Measurements from ENCODE around the gene JAM2. TPM values are rescaled to one million over a fixed set of nuclear protein-coding genes. Genes with fewer than 3 reads are reported as not detected.

The JAM2 gene
- polyA plus RNA-seq, 4 donors, result 0.27 to 13.3 (median 6.3) TPM; not detected in 1

DNA sequence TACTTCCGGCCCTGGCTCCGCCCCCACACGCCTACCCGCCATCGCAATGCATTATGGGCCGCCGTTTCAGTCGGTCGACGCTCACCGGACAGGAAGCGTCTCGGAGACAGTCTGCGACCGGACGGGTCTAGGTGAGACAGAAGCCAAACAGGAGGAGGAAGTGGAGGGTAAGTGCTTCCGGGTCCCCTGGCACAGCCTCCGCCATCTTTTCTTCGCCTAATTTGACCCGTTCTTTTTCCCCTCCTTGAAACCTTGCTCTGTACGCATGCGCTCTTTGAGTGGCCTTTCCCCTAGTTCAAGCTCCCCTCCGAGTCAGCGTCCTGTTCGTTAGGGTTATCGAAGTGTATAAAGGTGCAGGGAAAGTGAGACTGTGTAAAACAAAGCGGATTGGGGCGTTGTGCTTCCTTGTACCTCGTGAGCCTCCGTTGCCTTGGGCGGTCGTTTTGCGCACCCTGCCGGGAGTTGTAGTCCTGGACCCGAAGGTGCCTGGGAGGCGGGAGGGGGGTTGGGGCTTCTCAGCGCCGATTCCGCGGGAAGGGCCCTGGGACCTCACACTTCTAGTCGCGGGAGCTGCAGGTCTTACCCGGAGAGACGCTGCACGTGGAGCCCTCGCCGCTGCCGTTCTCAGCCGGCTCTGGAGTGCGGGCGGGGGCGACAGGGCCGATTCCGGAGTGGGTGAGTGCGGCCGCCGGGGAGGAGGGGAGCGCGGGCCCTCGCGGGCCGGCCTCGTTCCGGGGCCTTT is 96.0 kb downstream of the JAM2 start, which contains the start of the genes ATP5PF and GABPA:
Gene ATP5PF (minus strand): TSS at position 1 of the 742 bp plus-strand sequence. CDS start 5,110 bp downstream, outside the sequence.
Gene GABPA (plus strand): TSS at position 69 of the 742 bp plus-strand sequence. CDS start 6,627 bp downstream, outside the sequence.
- WGBS, 3 donors, result 0 to 2% (median 0%) methylated on average over 59 to 64 of the region's 64 CpGs
- FAIRE-seq (no peak), DNase-seq (peak; percentile 99)
- peak within 1 kb of the TSS; percentile 98 to 99 (median 98) for H3K27ac ChIP-seq (ENCODE audit: low read depth in 1 of 3, low read length in 2 of 3)
- peak within 1 kb of the TSS; percentile 71 to 90 (median 75) for H3K4me3 ChIP-seq (ENCODE audit: low read depth in 1 of 3, low read length in 3 of 3)
- peaks cover 0 to 8% (median 0%) of the 10 kb centered on the region in 3 donors for H3K4me1 ChIP-seq (ENCODE audit: control insufficient read depth in 3 of 3, insufficient read depth in 2 of 3, low read depth in 1 of 3, low read length in 2 of 3)
- H3K9me3 ChIP-seq (ENCODE audit: control insufficient read depth in 2 of 2, insufficient read depth in 1 of 2, low read depth in 1 of 2, low read length in 1 of 2), result no peaks in the 10 kb centered on the region
- peaks cover 0 to 20% (median 0%) of the 10 kb centered on the region in 3 donors for H3K36me3 ChIP-seq (ENCODE audit: control insufficient read depth in 3 of 3, insufficient read depth in 2 of 3, low read depth in 1 of 3, low read length in 3 of 3)
- no peaks in the 10 kb centered on the region for H3K27me3 ChIP-seq (ENCODE audit: control insufficient read depth in 3 of 3, insufficient read depth in 3 of 3, low read length in 3 of 3)

DNA sequence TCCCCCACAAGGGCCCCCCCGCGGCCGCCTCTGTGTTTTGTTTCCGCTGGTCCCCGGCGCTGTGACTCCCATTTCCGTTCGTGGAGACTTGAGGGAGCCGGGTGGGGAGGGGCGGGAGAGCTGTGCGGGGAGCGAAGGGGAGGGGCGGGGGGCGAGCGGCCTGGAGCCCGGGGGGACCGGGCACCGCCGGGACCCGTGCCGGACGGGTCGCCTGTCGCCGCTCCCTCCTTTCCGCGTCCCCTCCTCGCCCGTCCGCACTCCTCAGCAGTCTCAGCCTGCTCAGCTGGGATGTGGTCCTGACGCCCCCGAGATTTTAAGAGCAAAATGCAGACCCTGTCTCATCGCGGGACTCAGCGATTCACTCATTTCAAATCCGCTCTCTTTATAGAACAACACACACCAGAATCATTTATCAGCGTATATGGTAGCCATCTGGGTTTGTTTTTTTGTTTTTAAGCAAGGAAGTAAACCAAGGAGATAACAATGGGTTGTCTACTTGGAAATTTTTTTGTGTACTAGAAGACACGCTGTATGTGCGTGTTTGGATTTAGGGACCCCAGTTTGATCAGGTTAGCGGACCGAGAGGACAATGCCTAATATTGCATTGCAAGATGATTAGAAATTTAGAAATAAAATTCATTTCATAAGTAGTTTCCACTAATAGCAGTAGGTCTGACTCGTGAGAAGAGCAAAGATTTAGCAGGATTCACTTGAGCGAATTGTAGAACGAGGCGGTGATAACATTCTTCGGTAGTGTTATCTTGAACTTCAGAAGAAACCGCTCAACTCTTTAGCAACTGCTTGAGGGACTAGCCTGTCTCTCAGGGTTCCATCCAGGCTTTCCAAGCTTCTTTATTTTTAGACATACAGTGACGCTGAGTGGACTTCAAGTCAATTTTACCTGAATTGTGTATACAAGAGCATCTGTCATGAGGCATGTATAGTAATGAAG is 96.9 kb downstream of the JAM2 start:
- 1% methylated on average over 30 to 47 of the region's 48 CpGs for WGBS, 3 donors
- DNase-seq (peak; percentile 59 to 70), FAIRE-seq (no peak)
- H3K4me3 ChIP-seq (ENCODE audit: low read depth in 1 of 3, low read length in 3 of 3), result peak overlapping the region; percentile 71 to 90 (median 75)
- H3K4me1 ChIP-seq (ENCODE audit: control insufficient read depth in 3 of 3, insufficient read depth in 2 of 3, low read depth in 1 of 3, low read length in 2 of 3), result peaks cover 0 to 8% (median 0%) of the 10 kb centered on the region in 3 donors
- peaks cover 0 to 14% (median 0%) of the 10 kb centered on the region in 3 donors for H3K36me3 ChIP-seq (ENCODE audit: control insufficient read depth in 3 of 3, insufficient read depth in 2 of 3, low read depth in 1 of 3, low read length in 3 of 3)
- H3K9me3 ChIP-seq (ENCODE audit: control insufficient read depth in 2 of 2, insufficient read depth in 1 of 2, low read depth in 1 of 2, low read length in 1 of 2), result no peaks in the 10 kb centered on the region
- no peaks in the 10 kb centered on the region for H3K27me3 ChIP-seq (ENCODE audit: control insufficient read depth in 3 of 3, insufficient read depth in 3 of 3, low read length in 3 of 3)
- peak overlapping the region; percentile 98 to 99 (median 98) for H3K27ac ChIP-seq (ENCODE audit: low read depth in 1 of 3, low read length in 2 of 3)

DNA sequence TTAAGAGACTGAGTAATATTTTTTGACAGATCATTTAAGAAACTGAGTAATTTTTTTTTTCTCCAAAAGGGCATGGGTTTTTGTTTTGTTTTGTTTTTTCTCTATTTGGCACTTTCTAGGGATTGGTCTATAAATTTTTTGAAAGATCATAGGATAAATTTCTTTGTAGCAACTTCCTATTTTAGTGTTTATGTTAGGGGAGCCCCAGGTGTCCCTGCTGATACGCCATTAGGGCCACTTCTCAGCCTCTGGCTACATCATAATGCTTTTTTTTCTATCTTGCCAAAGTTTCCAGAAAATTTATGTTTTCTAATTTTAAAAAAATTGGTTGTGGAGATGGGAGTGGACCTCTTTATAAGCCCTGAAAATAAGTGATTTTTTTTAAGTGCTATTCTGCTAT is 98.4 kb downstream of the JAM2 start:
- no peaks in the 10 kb centered on the region for H3K9me3 ChIP-seq (ENCODE audit: control insufficient read depth in 2 of 2, insufficient read depth in 1 of 2, low read depth in 1 of 2, low read length in 1 of 2)
- peaks cover 0 to 7% (median 0%) of the 10 kb centered on the region in 3 donors for H3K36me3 ChIP-seq (ENCODE audit: control insufficient read depth in 3 of 3, insufficient read depth in 2 of 3, low read depth in 1 of 3, low read length in 3 of 3)
- WGBS, 3 donors, result 74 to 85% (median 77%) methylated on average over 1 of the region's 1 CpG
- H3K4me1 ChIP-seq (ENCODE audit: control insufficient read depth in 3 of 3, insufficient read depth in 2 of 3, low read depth in 1 of 3, low read length in 2 of 3), result peaks cover 0 to 6% (median 0%) of the 10 kb centered on the region in 3 donors
- H3K4me3 ChIP-seq (ENCODE audit: low read depth in 1 of 3, low read length in 3 of 3), result no peak overlapping the region
- no peak overlapping the region for H3K27ac ChIP-seq (ENCODE audit: low read depth in 1 of 3, low read length in 2 of 3)
- DNase-seq (no peak), FAIRE-seq (no peak)
- H3K27me3 ChIP-seq (ENCODE audit: control insufficient read depth in 3 of 3, insufficient read depth in 3 of 3, low read length in 3 of 3), result no peaks in the 10 kb centered on the region

DNA sequence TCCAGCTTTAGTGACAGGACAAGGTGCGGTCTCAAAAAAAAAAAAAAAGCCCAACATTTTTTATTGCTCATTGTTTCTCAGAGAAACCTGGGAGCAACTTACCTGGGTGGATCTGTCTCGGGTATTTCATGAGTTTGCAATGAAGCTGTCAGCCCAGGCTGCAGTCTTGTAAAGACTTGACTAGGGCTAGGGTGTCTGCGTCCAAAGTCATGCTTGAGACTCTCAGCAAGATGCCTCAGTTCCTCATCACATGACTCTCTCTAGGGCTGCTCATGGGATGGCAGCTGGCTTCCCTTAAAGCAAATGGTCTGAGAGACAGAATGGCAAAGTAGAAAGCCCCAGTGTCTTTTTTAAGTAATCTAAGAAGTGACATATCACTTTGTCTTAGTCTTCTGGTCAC is 103.8 kb downstream of the JAM2 start:
- no peak overlapping the region for H3K27ac ChIP-seq (ENCODE audit: low read depth in 1 of 3, low read length in 2 of 3)
- H3K27me3 ChIP-seq (ENCODE audit: control insufficient read depth in 3 of 3, insufficient read depth in 3 of 3, low read length in 3 of 3), result no peaks in the 10 kb centered on the region
- peaks cover 0 to 14% (median 2%) of the 10 kb centered on the region in 3 donors for H3K36me3 ChIP-seq (ENCODE audit: control insufficient read depth in 3 of 3, insufficient read depth in 2 of 3, low read depth in 1 of 3, low read length in 3 of 3)
- H3K9me3 ChIP-seq (ENCODE audit: control insufficient read depth in 2 of 2, insufficient read depth in 1 of 2, low read depth in 1 of 2, low read length in 1 of 2), result no peaks in the 10 kb centered on the region
- no peaks in the 10 kb centered on the region for H3K4me1 ChIP-seq (ENCODE audit: control insufficient read depth in 3 of 3, insufficient read depth in 2 of 3, low read depth in 1 of 3, low read length in 2 of 3)
- WGBS, 3 donors, result 91 to 93% (median 93%) methylated on average over 3 of the region's 3 CpGs
- no peak for DNase-seq
- H3K4me3 ChIP-seq (ENCODE audit: low read depth in 1 of 3, low read length in 3 of 3), result no peak overlapping the region
- no peak for FAIRE-seq

DNA sequence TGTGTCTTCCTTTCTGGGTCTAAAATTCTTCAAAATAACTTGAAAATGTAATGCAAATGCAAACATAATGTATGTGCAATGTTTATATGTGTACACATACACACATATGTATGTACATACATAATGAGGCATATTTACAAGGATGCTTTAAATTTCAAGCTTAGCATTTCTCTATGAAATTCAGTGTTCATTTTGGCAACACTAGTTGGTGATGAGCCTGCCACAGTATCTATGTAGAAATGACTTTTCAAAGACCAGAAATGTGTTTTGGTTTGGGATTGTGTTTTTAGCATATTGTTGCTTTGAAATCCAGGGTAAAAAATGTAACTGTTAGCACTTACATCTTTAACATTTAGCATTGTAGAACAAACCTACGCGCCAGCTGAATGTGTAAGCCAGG is 105.8 kb downstream of the JAM2 start:
- no peaks in the 10 kb centered on the region for H3K4me1 ChIP-seq (ENCODE audit: control insufficient read depth in 3 of 3, insufficient read depth in 2 of 3, low read depth in 1 of 3, low read length in 2 of 3)
- no peak overlapping the region for H3K4me3 ChIP-seq (ENCODE audit: low read depth in 1 of 3, low read length in 3 of 3)
- DNase-seq (no peak), FAIRE-seq (no peak)
- WGBS, 3 donors, result 97 to 100% (median 98%) methylated on average over 2 of the region's 2 CpGs
- H3K27ac ChIP-seq (ENCODE audit: low read depth in 1 of 3, low read length in 2 of 3), result no peak overlapping the region
- peaks cover 0 to 15% (median 2%) of the 10 kb centered on the region in 3 donors for H3K36me3 ChIP-seq (ENCODE audit: control insufficient read depth in 3 of 3, insufficient read depth in 2 of 3, low read depth in 1 of 3, low read length in 3 of 3)
- no peaks in the 10 kb centered on the region for H3K27me3 ChIP-seq (ENCODE audit: control insufficient read depth in 3 of 3, insufficient read depth in 3 of 3, low read length in 3 of 3)
- no peaks in the 10 kb centered on the region for H3K9me3 ChIP-seq (ENCODE audit: control insufficient read depth in 2 of 2, insufficient read depth in 1 of 2, low read depth in 1 of 2, low read length in 1 of 2)

DNA sequence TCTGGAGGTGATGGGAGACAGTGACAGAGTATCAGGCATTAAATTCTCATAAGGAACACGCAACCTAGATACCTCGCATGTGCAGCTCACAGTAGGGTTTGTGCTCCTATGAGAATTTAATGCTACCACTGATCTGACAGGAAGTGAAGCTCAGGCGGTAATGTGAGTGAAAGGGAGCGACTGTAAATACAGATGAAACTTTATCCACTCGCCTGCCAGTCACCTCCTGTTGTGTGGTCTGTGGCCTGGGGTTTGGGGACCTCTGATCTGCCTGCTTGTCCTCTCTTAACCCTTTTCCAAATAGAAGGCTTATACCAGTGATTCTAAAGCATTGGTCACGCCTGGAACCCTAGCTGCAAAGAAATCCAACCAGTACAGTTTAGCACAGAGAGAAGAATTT is 111.0 kb downstream of the JAM2 start:
- FAIRE-seq (no peak), DNase-seq (no peak)
- H3K36me3 ChIP-seq (ENCODE audit: control insufficient read depth in 3 of 3, insufficient read depth in 2 of 3, low read depth in 1 of 3, low read length in 3 of 3), result peaks cover 0 to 20% (median 12%) of the 10 kb centered on the region in 3 donors

DNA sequence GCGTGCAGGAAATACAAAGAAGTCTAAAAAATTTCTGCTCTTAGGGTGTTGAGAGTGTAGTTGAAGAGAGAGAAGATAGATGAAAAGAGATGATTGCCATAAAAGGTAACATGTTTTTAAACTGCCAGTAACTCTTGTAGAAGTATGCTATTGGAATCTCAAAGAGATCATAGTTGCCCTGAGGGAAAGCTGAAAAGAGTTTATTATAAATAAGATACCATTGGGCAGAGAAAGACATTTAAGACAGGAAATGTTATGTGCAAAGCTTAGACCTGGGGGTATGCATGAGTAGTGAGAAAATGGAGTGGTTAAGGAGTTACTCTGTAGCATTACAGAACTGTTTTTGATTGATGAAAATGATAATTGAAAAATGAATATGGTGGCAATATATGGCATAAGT is 113.4 kb downstream of the JAM2 start:
- Histone ChIP-seq H3K27me3 (ENCODE audit: control insufficient read depth in 3 of 3, insufficient read depth in 3 of 3, low read length in 3 of 3) (no peaks in the 10 kb centered on the region), H3K36me3 (ENCODE audit: control insufficient read depth in 3 of 3, insufficient read depth in 2 of 3, low read depth in 1 of 3, low read length in 3 of 3) (peaks cover 0 to 18% (median 9%) of the 10 kb centered on the region in 3 donors), H3K9me3 (ENCODE audit: control insufficient read depth in 2 of 2, insufficient read depth in 1 of 2, low read depth in 1 of 2, low read length in 1 of 2) (no peaks in the 10 kb centered on the region), H3K27ac (ENCODE audit: low read depth in 1 of 3, low read length in 2 of 3) (no peak overlapping the region), H3K4me1 (ENCODE audit: control insufficient read depth in 3 of 3, insufficient read depth in 2 of 3, low read depth in 1 of 3, low read length in 2 of 3) (peaks cover 0 to 3% (median 0%) of the 10 kb centered on the region in 3 donors), H3K4me3 (ENCODE audit: low read depth in 1 of 3, low read length in 3 of 3) (no peak overlapping the region)
- 95 to 100% (median 98%) methylated on average over 1 of the region's 1 CpG for WGBS, 3 donors
- no peak for FAIRE-seq
- DNase-seq, result no peak

More for the DNA sequence above, 111.0 kb downstream of the JAM2 start:
- H3K4me3 ChIP-seq (ENCODE audit: low read depth in 1 of 3, low read length in 3 of 3), result no peak overlapping the region
- no peaks in the 10 kb centered on the region for H3K27me3 ChIP-seq (ENCODE audit: control insufficient read depth in 3 of 3, insufficient read depth in 3 of 3, low read length in 3 of 3)
- H3K9me3 ChIP-seq (ENCODE audit: control insufficient read depth in 2 of 2, insufficient read depth in 1 of 2, low read depth in 1 of 2, low read length in 1 of 2), result no peaks in the 10 kb centered on the region
- WGBS, 3 donors, result 80 to 88% (median 81%) methylated on average over 6 of the region's 6 CpGs
- no peak overlapping the region for H3K27ac ChIP-seq (ENCODE audit: low read depth in 1 of 3, low read length in 2 of 3)
- no peaks in the 10 kb centered on the region for H3K4me1 ChIP-seq (ENCODE audit: control insufficient read depth in 3 of 3, insufficient read depth in 2 of 3, low read depth in 1 of 3, low read length in 2 of 3)
